Measurements from ENCODE around the gene GPR158. TPM values are rescaled to one million over a fixed set of nuclear protein-coding genes. Genes with fewer than 3 reads are reported as not detected.

The GPR158 gene
- total RNA-seq, 1 donor from 2014 or later, result 7.5 TPM

DNA sequence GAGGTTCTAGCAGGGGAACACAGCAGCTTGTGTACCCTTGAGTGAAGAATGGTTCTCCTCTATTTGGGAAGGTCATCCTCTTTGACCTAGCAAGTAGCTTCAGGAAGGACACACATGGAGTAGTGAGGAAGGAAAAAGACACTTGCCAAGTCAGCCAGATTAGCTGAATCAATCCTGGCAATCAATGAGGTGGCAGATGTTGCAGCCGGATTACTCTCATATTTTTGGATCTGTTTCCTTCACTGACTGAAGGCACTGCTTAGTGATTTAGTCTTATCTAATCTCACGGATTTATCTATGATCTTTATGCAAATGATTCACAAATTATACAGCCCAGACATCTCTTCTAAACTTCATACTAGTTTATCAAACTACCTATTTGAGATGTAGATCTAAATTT, 218.8 kb downstream of the GPR158 start:
- TF ChIP-seq, protein P1, sequence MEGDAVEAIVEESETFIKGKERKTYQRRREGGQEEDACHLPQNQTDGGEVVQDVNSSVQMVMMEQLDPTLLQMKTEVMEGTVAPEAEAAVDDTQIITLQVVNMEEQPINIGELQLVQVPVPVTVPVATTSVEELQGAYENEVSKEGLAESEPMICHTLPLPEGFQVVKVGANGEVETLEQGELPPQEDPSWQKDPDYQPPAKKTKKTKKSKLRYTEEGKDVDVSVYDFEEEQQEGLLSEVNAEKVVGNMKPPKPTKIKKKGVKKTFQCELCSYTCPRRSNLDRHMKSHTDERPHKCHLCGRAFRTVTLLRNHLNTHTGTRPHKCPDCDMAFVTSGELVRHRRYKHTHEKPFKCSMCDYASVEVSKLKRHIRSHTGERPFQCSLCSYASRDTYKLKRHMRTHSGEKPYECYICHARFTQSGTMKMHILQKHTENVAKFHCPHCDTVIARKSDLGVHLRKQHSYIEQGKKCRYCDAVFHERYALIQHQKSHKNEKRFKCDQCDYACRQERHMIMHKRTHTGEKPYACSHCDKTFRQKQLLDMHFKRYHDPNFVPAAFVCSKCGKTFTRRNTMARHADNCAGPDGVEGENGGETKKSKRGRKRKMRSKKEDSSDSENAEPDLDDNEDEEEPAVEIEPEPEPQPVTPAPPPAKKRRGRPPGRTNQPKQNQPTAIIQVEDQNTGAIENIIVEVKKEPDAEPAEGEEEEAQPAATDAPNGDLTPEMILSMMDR (IDR thresholded peaks at IDR 0.05; ENCODE audit: unreplicated experiment), result no peak
- H3K9me3 Mint-ChIP-seq, result peaks cover 14% of the 10 kb centered on the region
- no peak overlapping the region for H3K27ac Mint-ChIP-seq
- DNase-seq (ENCODE audit: low spot score in 2 of 2, unreplicated experiment in 2 of 2), result no peak
- H3K36me3 Mint-ChIP-seq, result peaks cover 8% of the 10 kb centered on the region
- H3K27me3 Mint-ChIP-seq (ENCODE audit: low read depth), result no peaks in the 10 kb centered on the region
- H3K4me3 Mint-ChIP-seq, result no peak overlapping the region
- no peaks in the 10 kb centered on the region for H3K4me1 Mint-ChIP-seq

DNA sequence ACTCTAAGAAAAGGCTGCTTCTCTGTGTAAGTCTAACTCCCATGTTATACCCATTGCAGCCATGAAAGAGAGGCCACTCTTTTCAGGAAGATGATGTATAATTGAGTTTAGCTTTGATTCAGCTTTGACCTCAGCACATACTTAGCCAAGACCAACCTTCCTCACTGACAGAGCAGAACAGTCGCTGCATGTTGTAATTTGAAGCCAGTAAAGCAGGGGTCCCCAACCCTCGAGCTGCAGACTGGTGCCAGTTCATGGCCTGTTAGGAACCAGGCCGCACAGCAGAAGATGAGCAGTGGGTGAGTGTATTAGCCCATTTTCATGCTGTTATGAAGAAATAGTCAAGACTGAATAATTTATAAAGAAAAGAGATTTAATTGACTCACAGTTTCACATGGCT, 223.9 kb downstream of the GPR158 start:
- no peaks in the 10 kb centered on the region for H3K36me3 Mint-ChIP-seq
- H3K27me3 Mint-ChIP-seq (ENCODE audit: low read depth), result no peaks in the 10 kb centered on the region
- H3K4me3 Mint-ChIP-seq, result no peak overlapping the region
- H3K4me1 Mint-ChIP-seq, result peaks cover 1% of the 10 kb centered on the region
- H3K27ac Mint-ChIP-seq, result no peak overlapping the region
- no peak for DNase-seq (ENCODE audit: low spot score in 2 of 2, unreplicated experiment in 2 of 2)
- no peaks in the 10 kb centered on the region for H3K9me3 Mint-ChIP-seq
- TF ChIP-seq, protein P1 (IDR thresholded peaks at IDR 0.05; ENCODE audit: unreplicated experiment), result no peak

- Mint-ChIP-seq H3K36me3 (no peaks in the 10 kb centered on the region), H3K4me3 (no peak overlapping the region)
- DNase-seq (ENCODE audit: low spot score in 2 of 2, unreplicated experiment in 2 of 2), result no peak
These were observed 231.1 kb downstream of the GPR158 start for GRCh38 chr10:25405871-25406270.

GRCh38 chr10:25417611-25418010, 242.8 kb downstream of the GPR158 start:
- Mint-ChIP-seq H3K9me3 (peaks cover 16% of the 10 kb centered on the region), H3K27ac (no peak overlapping the region), H3K4me1 (no peaks in the 10 kb centered on the region), H3K4me3 (no peak overlapping the region), H3K36me3 (peaks cover 2% of the 10 kb centered on the region), H3K27me3 (ENCODE audit: low read depth) (no peaks in the 10 kb centered on the region)
- TF ChIP-seq, protein P1 (IDR thresholded peaks at IDR 0.05; ENCODE audit: unreplicated experiment), result no peak
- no peak for DNase-seq (ENCODE audit: low spot score in 2 of 2, unreplicated experiment in 2 of 2)

More at GRCh38 chr10:25405871-25406270, 231.1 kb downstream of the GPR158 start:
- TF ChIP-seq, protein P1 (IDR thresholded peaks at IDR 0.05; ENCODE audit: unreplicated experiment), result no peak
- H3K27me3 Mint-ChIP-seq (ENCODE audit: low read depth), result no peaks in the 10 kb centered on the region
- H3K27ac Mint-ChIP-seq, result no peak overlapping the region
- H3K9me3 Mint-ChIP-seq, result peaks cover under 1% of the 10 kb centered on the region
- peaks cover 14% of the 10 kb centered on the region for H3K4me1 Mint-ChIP-seq

GRCh38 chr10:25425776-25426175, 251.0 kb downstream of the GPR158 start:
- H3K4me3 Mint-ChIP-seq, result no peak overlapping the region
- no peaks in the 10 kb centered on the region for H3K27me3 Mint-ChIP-seq (ENCODE audit: low read depth)
- DNase-seq (ENCODE audit: low spot score in 2 of 2, unreplicated experiment in 2 of 2), result no peak
- TF ChIP-seq, protein P1 (IDR thresholded peaks at IDR 0.05; ENCODE audit: unreplicated experiment), result no peak
- peaks cover 27% of the 10 kb centered on the region for H3K9me3 Mint-ChIP-seq
- no peak overlapping the region for H3K27ac Mint-ChIP-seq
- no peaks in the 10 kb centered on the region for H3K4me1 Mint-ChIP-seq
- H3K36me3 Mint-ChIP-seq, result peaks cover 12% of the 10 kb centered on the region

DNA sequence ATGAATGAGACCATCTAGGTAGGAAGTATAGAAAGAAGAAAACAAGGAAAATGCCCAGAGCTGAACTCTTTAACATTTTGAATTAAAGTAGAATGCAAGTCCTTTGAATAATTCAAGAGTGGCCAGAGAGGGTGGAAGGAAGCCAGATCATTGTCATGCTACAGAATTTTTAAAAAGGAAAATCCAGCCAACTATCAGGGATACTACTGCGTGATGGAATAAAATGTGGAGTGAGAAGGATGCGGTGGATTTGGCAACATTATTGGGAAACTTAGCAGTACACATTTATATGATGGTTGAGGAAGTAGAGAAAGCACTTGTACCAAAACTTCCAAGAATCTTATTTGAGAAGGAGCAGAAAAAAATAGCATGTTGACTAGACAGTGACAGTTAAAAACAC, 261.6 kb downstream of the GPR158 start:
- H3K27me3 Mint-ChIP-seq (ENCODE audit: low read depth), result no peaks in the 10 kb centered on the region
- DNase-seq (ENCODE audit: low spot score in 2 of 2, unreplicated experiment in 2 of 2), result no peak
- H3K36me3 Mint-ChIP-seq, result peaks cover 2% of the 10 kb centered on the region
- H3K27ac Mint-ChIP-seq, result no peak overlapping the region
- H3K4me3 Mint-ChIP-seq, result no peak overlapping the region
- TF ChIP-seq, protein P1 (IDR thresholded peaks at IDR 0.05; ENCODE audit: unreplicated experiment), result no peak
- no peaks in the 10 kb centered on the region for H3K9me3 Mint-ChIP-seq
- peaks cover 11% of the 10 kb centered on the region for H3K4me1 Mint-ChIP-seq
